ENCODE results near the gene ATRAID. TPM values are rescaled to one million over a fixed set of nuclear protein-coding genes. Genes with fewer than 3 reads are reported as not detected.
A peak's percentile ranks its signal among the peaks of the same experiment; 100 is the strongest.
"Not testable (repeated sequence)": the region's sequence is repeated elsewhere in the genome, so short reads cannot be mapped to it uniquely, and the experiment has no call there.

ATRAID gene
- total RNA-seq, 6 donors from 2014 or later, result 53.4 to 126 (median 112) TPM

GRCh38 chr2:27171351-27171848 lies 40.4 kb upstream of the ATRAID start:
- H3K27me3 ChIP-seq, result no peaks in the 10 kb centered on the region
- WGBS, 2 donors, result 75 to 76% methylated on average over 8 of the region's 8 CpGs

GRCh38 chr2:27174638-27175037 lies 37.2 kb upstream of the ATRAID start:
- H3K4me3 ChIP-seq, result no peak overlapping the region
- ATAC-seq (ENCODE audit: low FRiP score in 2 of 2), result no peak
- H3K27me3 ChIP-seq, result no peaks in the 10 kb centered on the region
- no peaks in the 10 kb centered on the region for H3K36me3 ChIP-seq
- WGBS, 2 donors, result 71 to 77% methylated on average over 6 of the region's 6 CpGs
- H3K4me1 ChIP-seq, result peaks cover 0 to 14% (median 8%) of the 10 kb centered on the region in 4 donors
- DNase-seq, result no peak
- H3K9me3 ChIP-seq, result no peaks in the 10 kb centered on the region
- TF ChIP-seq EP300 (IDR thresholded peaks at IDR 0.05) (no peak), POLR2AphosphoS5 (IDR thresholded peaks at IDR 0.05) (no peak), CTCF (IDR thresholded peaks at IDR 0.05) (no peak), POLR2A (IDR thresholded peaks at IDR 0.05) (no peak)
- H3K27ac ChIP-seq, result no peak overlapping the region

More at GRCh38 chr2:27171351-27171848, 40.4 kb upstream of the ATRAID start:
- Histone ChIP-seq H3K36me3 (no peaks in the 10 kb centered on the region), H3K4me3 (no peak overlapping the region), H3K9me3 (no peaks in the 10 kb centered on the region), H3K27ac (no peak overlapping the region), H3K4me1 (peaks cover 0 to 14% (median 8%) of the 10 kb centered on the region in 4 donors)
- ATAC-seq (ENCODE audit: low FRiP score in 2 of 2), result no peak
- DNase-seq, result no peak
- TF ChIP-seq CTCF (IDR thresholded peaks at IDR 0.05) (no peak), POLR2AphosphoS5 (IDR thresholded peaks at IDR 0.05) (no peak), EP300 (IDR thresholded peaks at IDR 0.05) (no peak), POLR2A (IDR thresholded peaks at IDR 0.05) (no peak)

- Histone ChIP-seq H3K4me1 (peaks cover 0 to 9% (median 2%) of the 10 kb centered on the region in 4 donors), H3K9me3 (no peaks in the 10 kb centered on the region), H3K27ac (no peak overlapping the region), H3K36me3 (no peaks in the 10 kb centered on the region), H3K27me3 (no peaks in the 10 kb centered on the region), H3K4me3 (no peak overlapping the region)
- ATAC-seq (ENCODE audit: low FRiP score in 2 of 2) (no peak), DNase-seq (peak in 1 of 2 donors; percentile 70)
- TF ChIP-seq POLR2AphosphoS5 (IDR thresholded peaks at IDR 0.05) (no peak), EP300 (IDR thresholded peaks at IDR 0.05) (no peak), CTCF (IDR thresholded peaks at IDR 0.05) (no peak), POLR2A (IDR thresholded peaks at IDR 0.05) (no peak)
- 43 to 46% methylated on average over 8 of the region's 8 CpGs for WGBS, 2 donors
These were observed 36.5 kb upstream of the ATRAID start for GRCh38 chr2:27175330-27175729.

- not testable (repeated sequence) for ATAC-seq (ENCODE audit: low FRiP score in 2 of 2); DNase-seq; H3K27me3 ChIP-seq; H3K27ac ChIP-seq; H3K4me1 ChIP-seq; H3K4me3 ChIP-seq; H3K36me3 ChIP-seq; H3K9me3 ChIP-seq
- 87 to 89% methylated on average over 4 of the region's 4 CpGs for WGBS, 2 donors
These were observed 36.1 kb upstream of the ATRAID start for GRCh38 chr2:27175781-27176180.

GRCh38 chr2:27177441-27178351 lies 34.1 kb upstream of the ATRAID start:
- no peak for TF ChIP-seq EP300 (IDR thresholded peaks at IDR 0.05)
- no peak for TF ChIP-seq POLR2A (IDR thresholded peaks at IDR 0.05)
- no peak for TF ChIP-seq CTCF (IDR thresholded peaks at IDR 0.05)
- TF ChIP-seq POLR2AphosphoS5 (IDR thresholded peaks at IDR 0.05), result no peak
- 76 to 80% methylated on average over 15 of the region's 15 CpGs for WGBS, 2 donors
- H3K4me1 ChIP-seq, result peaks cover 0 to 8% (median 0%) of the 10 kb centered on the region in 4 donors
- no peak overlapping the region for H3K4me3 ChIP-seq
- DNase-seq (no peak), ATAC-seq (ENCODE audit: low FRiP score in 2 of 2) (no peak)
- H3K27ac ChIP-seq, result no peak overlapping the region
- no peaks in the 10 kb centered on the region for H3K27me3 ChIP-seq
- H3K9me3 ChIP-seq, result no peaks in the 10 kb centered on the region
- H3K36me3 ChIP-seq, result no peaks in the 10 kb centered on the region

Data from upper lobe of left lung (tissue), 6 donors.